Mesenteric fat pad (tissue), 1 donor: ENCODE measurements around the gene PPT2. TPM values are rescaled to one million over a fixed set of nuclear protein-coding genes. Genes with fewer than 3 reads are reported as not detected.
"Not testable (repeated sequence)": the region's sequence is repeated elsewhere in the genome, so short reads cannot be mapped to it uniquely, and the experiment has no call there.

Experiments used
- DNase-seq: peaks from one replicate; pipeline ENCODE4 v3.0.0-alpha.2; 2020; ENCODE audit warnings: low spot score
- total RNA-seq: library from RNA; stranded (reverse); fragmentation: NEBNext Ultra II Directional; extraction: Animal tissue kit (Norgen Biotek cat#: 25700); gene quantifications from one replicate; pipeline ENCODE4 v1.2.1, GENCODE V29; 2021
- donor health status: DM: yes; HTN: yes; CAD: no.

PPT2 gene
- total RNA-seq, 1 donor from 2014 or later = 24.4 TPM

DNA sequence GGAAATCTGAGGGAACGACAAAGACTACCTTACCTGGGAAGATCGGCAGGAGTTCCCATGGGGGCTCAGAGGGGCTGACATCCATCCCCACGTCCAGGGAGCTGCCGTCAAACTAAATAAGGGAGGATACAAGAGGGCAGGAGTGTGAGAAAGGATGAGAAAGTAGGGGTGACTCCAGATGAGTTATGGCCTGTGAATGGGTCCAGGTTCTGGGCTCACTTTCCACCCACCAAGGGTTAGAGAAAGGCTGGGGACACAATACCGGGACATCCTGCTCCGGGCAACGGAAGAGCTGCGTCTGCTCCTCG lies 26.6 kb upstream of the PPT2 start:
- no peak for DNase-seq

DNA sequence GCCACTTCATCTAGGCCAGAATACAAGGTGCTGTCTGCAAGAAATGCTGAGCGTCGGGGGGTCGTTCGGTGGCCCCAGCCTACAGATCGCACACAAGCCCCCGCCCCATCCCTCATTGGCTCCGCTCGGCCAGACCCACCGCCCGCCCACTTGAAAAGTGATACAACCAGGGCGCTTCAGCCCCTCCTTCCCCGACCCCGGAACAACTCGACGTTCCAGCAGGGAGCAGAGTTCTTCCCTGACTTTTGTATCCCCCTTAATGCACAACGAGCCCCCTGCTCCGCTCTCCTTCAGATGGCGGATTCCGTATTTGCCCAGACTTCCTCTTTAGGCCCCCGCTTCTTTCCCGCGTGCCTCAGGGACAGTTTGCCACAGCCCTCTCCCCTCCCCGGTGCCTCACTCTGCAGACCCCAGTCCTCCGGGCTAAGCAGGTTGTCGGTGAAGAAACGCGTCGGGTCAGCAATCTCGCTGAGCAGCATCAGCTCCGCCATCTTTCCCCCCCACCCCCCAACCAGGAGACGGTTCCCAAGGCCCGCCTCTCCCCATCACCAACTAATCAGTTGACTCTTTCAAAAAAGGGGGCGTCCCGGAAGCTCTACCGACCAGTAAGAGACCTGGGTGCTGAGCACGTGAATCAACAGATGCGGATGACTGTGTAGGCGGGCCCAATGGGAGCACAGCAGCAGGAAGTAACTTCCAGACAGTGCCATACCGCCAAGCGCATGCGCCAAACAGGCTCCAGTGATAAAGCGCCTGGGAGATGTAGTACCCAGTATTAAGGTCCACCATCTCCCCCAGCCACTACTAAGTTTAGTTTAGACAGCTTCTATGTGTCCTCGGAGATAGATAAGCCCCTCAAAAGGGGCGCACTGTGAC lies 26.0 kb upstream of the PPT2 start, which contains the start of gene ATF6B:
TSS of gene ATF6B (minus strand) at position 530 of the 876 bp plus-strand sequence. CDS start at position 491, 39 bp downstream.
- peak; percentile 97 for DNase-seq

DNA sequence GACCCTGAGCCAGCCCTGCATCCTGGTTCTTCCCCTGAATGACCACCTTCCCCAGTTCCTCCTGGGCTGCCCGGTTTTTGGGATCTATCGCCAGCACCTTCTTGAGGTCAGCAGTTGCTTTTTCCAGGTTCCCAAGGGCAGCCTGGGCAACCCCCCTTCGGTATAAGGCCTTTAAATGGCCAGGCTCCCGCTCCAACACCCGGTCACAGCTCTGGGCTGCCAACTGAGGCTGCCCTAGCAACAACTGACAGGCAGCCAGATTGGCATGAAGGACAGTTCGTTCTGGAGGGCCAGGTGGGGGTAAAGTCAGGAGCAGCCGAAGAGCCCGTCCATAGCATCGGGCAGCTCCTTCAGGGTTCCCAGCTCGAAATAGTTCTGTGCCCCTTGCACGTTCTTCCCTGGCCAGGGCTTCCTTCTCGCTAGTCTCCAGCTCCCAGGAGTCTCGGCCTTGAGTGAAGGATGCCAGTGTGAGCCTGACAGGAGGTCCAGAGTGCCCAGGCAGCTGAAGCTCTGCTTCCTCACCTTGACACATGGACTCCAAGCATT lies 25.1 kb upstream of the PPT2 start:
- no peak for DNase-seq

DNA sequence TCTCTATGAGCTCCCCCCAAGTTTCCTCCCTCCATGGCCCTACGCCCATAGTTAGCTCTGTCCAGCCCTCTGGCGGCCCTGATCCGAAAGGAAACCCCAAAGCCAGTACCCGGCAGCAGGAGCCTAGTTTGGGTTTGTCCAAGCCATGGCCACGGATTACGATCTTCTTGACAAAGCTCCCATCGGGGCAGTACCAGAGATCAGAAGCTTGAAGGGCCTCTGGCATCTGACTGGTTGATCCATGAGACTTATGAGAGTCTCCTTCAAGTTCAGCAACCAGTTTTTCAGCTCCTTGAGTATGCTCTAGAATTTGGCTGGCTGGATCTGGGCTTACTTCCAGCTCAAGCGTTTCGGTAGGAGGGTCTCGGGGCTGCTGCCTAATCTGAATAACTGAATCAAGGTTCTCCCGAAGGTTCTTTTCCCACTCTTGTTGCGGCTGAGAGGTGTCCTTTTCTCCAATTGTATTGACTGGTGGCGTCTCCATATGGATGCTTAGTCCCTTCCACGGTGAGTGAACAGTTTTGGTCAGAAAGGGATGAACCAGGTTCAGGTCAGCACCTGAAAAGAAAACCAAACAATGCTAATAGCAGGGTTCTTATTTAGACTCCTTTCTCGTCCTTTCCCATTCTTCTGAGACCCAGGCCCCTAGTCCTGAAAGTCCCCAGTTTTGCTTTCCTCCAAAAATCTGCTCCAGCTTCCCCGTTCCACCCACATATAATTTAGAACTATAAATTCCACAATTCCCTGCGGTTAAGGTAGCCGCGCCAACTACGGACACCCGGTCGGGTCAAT lies 24.4 kb upstream of the PPT2 start:
- DNase-seq = no peak

DNA sequence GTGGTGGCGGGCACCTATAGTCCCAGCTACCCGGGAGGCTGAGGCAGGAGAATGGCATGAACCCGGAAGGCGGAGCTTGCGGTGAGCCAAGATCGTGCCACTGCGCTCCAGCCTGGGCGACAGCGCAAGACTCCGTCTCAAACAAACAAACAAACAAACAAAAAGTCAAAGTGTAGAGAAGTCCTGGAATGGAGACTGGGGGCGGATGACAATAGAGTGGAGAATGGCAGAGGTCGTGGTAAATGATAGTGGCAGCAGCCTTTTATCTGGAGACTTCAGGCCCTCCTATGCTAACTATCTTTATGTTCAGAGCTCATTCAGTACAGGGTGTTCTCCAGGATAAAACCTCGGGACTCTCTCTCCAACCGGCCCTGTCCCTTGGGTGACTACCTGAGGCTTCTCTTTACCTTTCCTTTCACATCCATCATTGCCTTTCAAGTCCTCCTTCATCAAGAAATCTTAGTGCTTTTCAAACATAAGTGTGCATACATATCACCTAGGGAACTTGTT lies 22.4 kb upstream of the PPT2 start:
- no peak for DNase-seq

DNA sequence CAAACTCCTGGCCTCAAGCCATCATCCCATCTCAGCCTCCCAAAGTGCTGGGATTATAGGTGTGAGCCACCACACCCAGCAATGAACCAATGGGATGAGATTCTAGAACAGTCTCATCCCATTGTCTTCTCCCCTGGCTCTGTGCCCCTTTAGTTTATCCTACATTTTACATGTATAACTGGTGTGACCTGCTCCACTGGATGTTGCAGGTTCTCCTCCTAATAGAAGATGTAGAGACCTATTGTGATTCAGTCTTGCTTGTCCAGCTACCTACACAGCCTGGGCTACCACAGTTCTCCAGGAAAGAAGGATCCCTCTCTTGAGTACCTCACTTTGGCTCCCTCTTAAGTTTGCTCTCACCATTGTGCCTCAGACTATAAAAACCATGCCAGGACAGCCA lies 21.8 kb upstream of the PPT2 start:
- DNase-seq = no peak

DNA sequence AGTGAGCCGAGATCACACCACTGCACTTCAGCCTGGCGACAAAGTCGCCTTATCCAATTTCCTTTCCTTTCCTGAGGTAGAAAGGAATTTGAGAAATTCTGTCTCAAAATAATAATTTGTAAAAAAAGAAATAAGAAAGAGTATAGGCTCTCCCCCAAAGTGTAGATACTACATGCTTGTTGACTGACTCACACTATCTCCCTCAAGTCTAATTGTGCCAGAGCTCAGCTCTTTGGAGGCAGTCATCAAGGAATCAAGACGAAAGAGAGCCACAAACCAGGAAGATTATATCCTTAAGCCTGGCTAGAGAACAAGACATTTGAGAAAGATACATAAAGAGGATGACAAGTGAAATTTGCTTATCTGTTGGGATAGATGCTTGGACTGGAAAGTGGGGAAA lies 20.2 kb upstream of the PPT2 start:
- no peak for DNase-seq

DNA sequence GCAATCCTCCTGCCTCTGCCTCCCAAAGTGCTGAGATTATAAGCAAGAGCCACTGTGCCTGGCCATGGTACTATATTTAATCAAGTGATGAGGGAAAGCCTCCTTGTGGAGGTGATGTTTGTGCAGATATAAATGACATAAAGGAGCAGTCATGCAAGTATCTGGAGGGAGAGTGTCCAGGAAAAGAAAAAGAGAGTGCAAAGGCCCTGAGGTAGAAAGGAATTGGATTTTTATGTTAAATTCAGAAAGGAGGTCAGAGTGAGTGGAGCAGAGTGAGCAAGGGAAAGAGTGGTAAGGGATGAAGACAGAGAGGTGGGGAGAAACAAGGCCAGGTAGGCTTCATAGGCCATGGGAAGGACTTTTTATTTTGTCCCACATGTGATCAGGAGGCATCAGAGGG lies 16.5 kb upstream of the PPT2 start:
- DNase-seq = no peak

DNA sequence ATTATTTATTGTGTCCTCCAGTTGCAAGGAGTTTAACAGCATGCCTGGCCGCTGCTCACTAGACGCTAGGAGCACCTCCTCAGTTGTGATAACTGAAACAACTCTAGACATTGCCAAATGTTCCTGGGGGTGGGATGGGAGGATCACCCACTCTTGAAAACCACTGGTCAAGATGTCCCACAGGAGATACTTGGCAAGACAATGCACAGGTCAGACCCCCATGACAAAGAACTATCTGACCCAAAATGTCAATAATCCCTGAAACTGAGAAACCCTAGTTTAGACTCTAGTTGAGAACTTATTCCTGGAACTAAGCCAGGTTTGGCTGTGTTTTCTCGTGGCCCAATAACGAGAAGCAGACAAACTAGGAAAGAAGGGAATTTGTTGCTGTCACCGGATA lies 14.4 kb upstream of the PPT2 start:
- DNase-seq = no peak

DNA sequence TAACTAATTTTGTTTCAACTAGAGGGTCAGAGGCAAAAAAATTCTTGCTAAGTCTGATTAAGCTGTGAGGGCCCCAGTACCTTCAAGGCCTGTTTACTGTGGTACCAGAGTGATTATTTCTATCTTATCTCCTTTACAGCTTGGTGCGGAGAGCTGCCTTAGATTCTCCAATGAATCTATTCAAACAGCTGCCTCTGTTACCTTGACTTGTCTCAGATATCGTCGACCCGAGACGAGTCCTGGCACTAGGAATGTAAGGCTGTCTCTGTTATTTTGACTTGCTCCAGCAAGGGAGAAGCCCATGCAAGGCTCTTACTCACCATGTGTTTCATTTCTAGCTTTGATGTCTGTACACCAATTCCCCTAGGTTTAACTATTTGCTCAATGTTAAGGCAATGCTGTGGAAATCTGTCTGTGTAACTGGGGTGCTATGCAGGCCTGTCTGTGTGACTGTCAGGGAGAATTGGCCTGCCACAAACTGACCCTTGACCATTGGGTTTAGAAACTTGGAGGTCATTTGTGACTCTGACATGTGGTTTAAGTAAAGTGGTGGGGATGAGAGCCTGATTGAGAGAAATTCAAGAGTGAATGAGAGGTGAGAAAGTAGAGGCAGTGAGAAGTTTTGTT lies 13.4 kb upstream of the PPT2 start:
- DNase-seq = no peak

DNA sequence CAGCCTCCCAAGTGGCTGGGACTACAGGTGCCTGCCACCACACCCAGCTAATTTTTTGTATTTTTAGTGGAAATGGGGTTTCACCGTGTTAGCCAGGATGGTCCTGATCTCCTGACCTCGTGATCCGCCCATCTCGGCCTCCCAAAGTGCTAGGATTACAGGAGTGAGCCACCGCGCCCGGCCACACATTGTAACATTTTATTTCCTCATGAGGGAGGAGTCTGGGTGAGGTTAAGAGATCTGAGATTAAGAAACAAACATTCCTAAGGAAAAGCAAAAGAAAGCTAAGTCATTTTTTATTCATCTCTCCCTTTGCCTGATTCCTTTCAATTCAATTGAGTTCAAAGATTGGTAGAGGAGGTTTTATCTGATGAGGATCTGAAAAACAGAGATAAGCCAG lies 9.7 kb upstream of the PPT2 start:
- not testable (repeated sequence) for DNase-seq

DNA sequence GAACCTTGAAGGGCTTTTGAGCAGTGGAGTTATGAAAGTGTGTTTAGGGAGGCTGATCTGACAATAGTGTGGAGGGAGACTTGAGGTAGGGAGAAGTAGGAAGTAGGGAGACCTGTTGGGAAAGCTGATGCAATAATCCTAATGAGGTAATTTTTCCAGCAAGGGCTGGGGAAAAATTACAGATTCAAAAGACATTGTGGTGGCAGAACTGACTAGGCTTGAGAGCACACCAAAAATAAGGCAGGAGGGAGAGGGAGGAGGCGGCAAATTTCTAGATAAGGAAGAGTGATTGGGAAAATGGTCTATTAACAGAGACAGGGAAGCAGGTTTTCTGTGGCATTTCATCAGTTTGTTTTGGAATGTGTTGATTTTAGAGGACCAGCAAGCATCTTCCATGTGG lies 7.7 kb upstream of the PPT2 start:
- DNase-seq = no peak

DNA sequence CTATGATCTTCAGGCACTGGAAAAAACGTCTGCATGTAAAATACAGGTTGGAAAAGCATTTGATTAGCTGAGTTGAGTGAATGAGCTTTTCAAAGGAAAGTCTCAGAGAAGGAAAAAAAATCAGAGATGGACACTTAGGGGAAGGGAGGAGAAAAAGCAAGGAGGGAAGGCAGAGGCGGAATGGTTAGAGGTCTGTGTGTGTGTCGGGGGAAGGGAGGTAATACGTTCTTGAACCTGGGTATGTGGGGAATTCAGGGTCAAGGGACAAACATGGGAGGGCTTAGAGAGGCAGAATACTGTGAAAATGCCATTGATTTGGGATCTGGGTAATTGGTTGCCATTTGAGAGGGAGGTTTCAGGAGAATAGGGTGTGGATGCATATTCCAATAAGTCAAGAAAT lies 7.3 kb upstream of the PPT2 start:
- DNase-seq = no peak

DNA sequence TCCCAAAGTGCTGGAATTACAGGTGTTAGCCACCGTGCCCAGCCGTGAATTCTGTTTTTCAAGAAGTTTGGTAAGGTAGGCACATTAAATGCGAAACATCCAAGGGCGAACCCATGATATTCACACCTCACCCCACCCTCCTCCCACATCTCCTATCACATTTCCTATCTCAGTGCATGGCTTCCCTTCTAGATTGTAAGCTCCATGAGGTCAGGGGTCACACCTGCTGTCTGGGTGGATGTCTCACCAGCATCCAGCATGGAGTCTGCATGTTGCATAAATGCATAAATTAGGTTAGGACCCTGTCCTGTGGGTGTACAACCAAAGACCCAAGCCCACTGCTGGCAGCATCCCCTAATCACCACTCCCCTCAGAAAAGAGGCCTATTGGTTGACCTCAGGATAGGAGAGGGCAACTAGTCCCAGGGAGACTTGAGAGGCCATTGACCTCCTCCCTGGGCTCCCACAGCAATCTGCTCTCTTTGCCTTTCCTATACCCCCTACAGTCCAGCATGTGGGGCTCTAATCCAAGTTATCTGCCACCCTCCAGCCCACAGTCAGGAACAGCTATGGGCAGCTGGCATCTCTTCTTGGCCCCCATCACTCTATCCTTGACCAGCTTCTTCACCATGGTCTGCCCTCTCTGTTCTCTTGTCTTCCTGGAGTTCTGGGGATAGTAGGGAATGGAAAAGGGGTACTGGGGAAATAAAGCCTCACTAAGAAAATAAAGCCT lies 6.4 kb upstream of the PPT2 start:
- no peak for DNase-seq

DNA sequence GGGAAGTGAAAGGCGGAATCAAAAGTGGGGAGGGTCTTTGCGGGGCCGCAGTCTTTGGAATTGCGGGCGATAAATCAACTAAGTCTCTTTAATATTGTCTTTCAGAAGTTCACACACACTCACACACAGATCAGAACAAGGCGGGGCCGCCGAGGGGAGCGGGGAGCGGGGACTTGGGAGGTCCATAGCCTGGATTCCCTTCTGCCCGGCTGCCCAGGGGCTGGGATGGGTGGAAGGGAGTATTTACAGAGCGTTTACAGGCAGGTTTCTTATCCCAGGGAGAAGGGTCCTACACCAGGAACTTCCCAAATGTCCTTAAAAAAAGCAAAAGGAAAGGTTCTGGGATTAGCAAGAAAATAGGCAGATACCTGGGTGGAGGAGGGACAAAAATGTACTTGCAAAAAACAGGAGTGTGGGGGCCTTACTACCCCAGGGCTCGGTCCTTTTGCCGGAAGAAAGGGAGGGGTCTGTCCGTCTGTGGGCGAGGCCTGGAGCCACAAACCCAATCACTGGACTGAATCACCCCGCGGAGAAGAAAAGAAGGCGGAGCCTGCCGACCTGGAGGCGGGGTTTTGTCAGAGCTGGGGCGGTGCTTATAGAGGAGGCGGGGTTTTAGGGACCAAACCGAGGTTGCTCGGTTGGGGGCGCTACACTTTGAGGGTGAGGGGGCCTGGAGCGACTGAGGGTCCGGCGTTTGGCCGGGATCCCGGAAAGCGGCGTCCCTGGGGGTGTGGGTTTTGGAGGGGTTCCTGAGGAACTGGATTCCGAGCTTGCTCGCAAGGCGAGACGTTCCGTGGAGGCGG lies 5.5 kb upstream of the PPT2 start:
- no peak for DNase-seq

DNA sequence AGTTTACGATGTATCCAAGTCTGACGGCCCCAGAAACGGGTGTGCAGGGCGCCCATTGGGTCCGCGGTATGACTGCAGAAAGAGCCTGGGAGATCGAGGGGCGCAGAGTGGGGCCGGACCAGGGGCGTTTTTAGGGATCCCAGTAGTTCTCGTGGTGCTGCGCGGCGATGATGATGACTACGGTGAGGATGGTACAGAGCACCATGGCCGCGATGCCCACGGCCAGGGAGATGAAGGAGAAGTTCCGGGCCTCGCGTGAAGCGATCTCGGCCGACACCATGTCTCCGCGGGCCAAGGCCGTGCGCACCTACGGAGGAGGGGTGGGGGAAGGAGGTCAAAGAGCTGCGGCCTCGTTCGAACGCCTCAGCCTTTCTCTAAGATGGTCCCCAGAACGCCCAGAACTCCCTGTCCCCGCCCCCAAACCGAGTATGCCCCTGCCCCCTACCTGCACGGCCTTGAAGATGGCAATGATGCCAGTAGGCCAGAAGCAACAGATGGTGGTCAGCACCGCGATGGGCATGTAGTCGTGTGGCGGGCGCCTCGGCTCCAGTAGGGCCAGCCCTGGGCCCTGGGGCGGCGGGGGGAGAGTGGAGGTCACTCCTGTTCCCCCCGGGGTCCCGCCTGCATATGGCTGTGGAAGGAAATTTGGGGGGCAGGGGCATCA lies 4.7 kb upstream of the PPT2 start:
- no peak for DNase-seq

DNA sequence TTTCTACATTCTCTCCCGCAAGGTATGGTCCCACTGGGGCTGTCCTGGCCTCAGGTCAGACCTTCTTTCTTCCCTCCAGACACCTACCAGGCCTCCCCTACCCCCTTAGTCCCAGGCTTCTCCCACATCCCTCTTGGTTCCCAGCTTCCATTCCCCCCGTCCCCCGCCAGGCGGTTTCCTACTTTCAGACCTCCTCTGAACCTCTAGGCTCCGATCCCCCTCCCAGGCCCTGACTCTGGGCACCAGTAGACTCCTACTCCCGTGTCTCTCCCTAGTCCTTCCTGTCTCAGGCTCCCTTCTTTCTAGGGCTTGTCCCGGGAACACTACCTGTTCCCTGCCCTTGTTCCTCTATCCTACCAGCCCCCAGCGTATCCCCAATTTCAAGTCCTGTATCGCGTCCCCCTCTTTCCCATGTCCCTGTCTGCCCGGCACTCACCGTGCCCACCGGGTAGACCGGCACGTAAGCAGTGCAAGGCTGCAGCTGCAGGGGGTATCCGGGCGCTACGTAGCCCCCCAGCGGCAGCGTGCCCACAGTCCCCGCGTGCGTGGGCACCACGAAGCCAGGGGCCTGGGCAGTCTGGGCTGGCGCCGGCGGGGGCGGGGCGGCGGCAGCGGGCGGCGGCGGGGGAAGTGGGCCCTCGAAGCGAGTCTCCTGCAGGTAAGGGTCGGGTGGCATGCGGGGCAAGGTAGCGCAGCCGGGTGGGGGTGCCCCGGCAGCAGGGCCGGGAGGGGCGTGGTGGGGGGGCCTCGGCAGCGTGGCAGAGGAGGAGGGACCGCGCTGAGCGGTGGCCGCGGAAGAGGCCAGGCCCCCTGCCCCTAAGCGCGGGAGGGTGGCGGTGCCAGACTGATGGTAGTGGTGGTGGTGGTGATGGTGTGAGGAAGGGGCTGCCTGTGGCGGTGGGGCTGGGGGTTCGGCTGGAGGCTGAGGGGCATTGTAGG lies 3.7 kb upstream of the PPT2 start:
- DNase-seq = no peak

DNA sequence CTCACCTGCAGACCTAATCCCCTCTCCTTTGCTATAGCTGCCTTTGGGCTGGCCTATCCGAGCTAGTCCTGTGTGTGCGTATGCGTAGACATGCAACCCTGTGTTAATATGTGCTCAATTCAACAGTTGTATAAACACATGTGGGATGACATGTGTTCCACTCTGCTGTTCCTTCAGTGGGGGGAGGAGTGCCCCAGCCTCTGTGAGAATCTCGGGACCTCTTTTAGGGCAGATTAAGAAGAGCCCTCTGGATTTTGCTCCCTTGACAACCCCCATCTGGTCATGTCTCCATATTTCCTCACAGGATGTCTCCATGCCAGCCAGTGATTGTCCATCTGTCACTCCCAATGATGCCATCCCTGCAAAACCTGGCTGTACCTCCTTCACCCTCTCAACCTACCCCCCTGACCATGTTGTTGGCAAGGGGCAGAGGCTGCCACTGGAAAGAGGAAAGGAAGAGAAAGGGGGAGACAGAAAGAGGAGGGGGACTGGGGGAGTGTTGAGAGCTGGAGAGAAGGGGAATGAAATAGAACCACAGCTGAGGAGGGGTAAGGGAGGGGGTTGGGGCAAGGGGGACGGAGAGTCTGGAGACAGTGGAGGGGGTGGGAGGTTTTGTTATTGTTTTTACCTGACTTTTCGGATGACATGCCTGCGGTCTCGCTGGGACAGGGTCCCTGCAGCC lies 2.6 kb upstream of the PPT2 start:
- DNase-seq = no peak
